ENCODE data around the gene FGF14.
A peak's percentile ranks its signal among the peaks of the same experiment; 100 is the strongest.

The FGF14 gene

DNA sequence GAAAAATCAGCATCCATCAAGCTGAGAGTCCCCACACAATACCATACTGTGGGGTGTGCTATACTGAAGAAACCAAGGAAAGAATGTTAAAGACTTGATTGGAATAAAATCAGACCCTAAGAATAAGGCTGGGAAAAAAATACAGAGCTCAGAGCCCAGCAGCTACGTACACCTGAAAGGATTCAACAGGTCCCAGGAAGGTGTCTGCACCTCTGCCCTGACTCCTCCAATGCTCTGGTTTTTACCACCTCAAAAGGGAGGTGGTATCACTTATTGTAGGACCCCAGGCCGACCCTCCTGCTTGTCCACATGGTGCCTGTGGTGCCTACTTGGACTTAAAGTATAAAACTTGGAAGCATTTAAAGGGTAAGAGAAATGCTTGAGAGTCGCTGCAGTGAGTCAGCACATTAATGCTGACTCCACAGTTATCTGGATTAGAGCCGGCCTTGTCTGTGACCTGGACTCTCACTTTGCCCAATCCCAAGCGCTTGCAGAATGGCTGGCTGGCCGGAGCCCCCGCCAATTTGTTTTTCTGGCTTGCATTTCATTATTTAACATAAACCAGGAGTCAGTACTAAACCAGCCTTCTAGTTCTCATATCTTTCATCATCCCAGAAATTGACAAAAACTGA lies 110.1 kb downstream of the FGF14 start:
- no peak overlapping the region for H3K4me3 ChIP-seq (ENCODE audit: low read depth, low read length)
- TF ChIP-seq CTCF (conservative IDR thresholded peaks at IDR 0.05; ENCODE audit: low read depth, low read length), result no peak
- peak; percentile 64 for DNase-seq (ENCODE audit: low read depth)

GRCh38 chr13:102289606-102290005 lies 112.2 kb downstream of the FGF14 start:
- H3K4me3 ChIP-seq (ENCODE audit: low read depth, low read length), result no peak overlapping the region
- TF ChIP-seq CTCF (conservative IDR thresholded peaks at IDR 0.05; ENCODE audit: low read depth, low read length), result no peak
- DNase-seq (ENCODE audit: low read depth), result peak; percentile 23

GRCh38 chr13:102286326-102286725 lies 115.5 kb downstream of the FGF14 start:
- peak; percentile 96 for DNase-seq (ENCODE audit: low read depth)
- H3K4me3 ChIP-seq (ENCODE audit: low read depth, low read length), result no peak overlapping the region
- no peak for TF ChIP-seq CTCF (conservative IDR thresholded peaks at IDR 0.05; ENCODE audit: low read depth, low read length)

DNA sequence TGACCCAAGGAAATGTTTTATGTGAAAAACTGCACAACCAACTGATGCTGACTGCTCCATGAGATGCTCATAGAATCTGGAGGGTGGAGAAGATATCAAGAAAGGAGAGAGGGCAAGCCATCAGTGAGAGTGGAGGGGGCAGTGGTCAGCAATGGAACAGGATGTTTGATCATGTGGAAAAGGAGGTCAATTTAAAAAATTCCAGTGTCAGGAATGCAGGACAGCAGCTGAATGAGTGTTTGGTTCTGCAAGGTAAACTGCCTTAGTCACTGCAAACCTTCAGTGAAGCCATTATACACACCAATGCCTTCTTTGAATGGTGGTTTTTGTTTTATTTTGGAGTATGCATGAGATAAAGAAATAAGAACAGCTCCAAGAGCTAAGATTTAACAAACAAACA lies 121.5 kb downstream of the FGF14 start:
- H3K4me3 ChIP-seq (ENCODE audit: low read depth, low read length), result no peak overlapping the region
- no peak for DNase-seq (ENCODE audit: low read depth)

GRCh38 chr13:102277286-102277685 lies 124.6 kb downstream of the FGF14 start:
- DNase-seq (ENCODE audit: low read depth), result no peak
- H3K4me3 ChIP-seq (ENCODE audit: low read depth, low read length), result no peak overlapping the region

More for the DNA sequence above, 121.5 kb downstream of the FGF14 start:
- TF ChIP-seq CTCF (conservative IDR thresholded peaks at IDR 0.05; ENCODE audit: low read depth, low read length), result no peak

DNA sequence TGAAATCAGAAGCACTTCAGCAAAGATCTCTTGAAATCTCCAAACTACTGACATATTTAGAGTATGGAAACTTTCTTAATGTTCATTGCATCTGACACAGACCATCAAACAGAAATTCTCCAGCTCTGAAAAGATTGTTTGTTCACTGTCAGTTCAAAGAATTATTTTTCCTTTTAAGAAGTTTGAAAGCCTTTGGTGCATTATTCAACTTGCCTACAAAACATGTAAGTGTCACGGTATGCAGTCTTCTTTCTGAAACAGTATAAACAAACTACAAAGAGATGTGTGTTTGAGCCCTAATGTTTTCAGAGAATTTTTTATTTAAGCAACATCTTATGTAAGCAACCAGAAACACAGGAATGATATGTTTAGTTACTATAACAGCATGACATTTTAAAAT lies 125.4 kb downstream of the FGF14 start:
- no peak overlapping the region for H3K4me3 ChIP-seq (ENCODE audit: low read depth, low read length)
- no peak for TF ChIP-seq CTCF (conservative IDR thresholded peaks at IDR 0.05; ENCODE audit: low read depth, low read length)

More at GRCh38 chr13:102277286-102277685, 124.6 kb downstream of the FGF14 start:
- TF ChIP-seq CTCF (conservative IDR thresholded peaks at IDR 0.05; ENCODE audit: low read depth, low read length), result no peak

DNA sequence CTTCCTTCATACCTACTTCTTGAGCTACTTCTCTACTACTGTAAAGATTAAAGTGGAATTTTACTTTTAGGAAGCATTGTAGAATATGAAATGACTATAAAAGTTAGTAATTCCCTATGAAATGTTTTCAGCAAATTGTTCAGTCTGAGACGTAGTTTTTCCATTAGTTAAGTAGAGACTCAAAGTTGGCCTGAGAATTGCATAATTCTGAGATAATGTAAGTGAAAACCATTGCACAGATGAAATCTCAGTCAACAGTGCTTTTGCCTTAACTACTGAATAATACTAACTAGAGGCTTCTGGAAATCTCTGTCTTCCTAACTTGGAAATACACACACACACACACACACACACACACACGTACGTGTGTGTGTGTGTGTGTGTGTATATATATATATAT lies 125.9 kb downstream of the FGF14 start:
- TF ChIP-seq CTCF (conservative IDR thresholded peaks at IDR 0.05; ENCODE audit: low read depth, low read length), result no peak
- H3K4me3 ChIP-seq (ENCODE audit: low read depth, low read length), result no peak overlapping the region

More for the DNA sequence above, 125.4 kb downstream of the FGF14 start:
- no peak for DNase-seq (ENCODE audit: low read depth)

More for the DNA sequence above, 125.9 kb downstream of the FGF14 start:
- peak; percentile 49 for DNase-seq (ENCODE audit: low read depth)

Data from choroid plexus epithelial cell (primary cell).